Stomach (tissue), 4 donors: ENCODE results near the gene SLC25A42.

Experiments used
- CTCF ChIP-seq, 7 experiments: fragments of 450-650 bp in 4 of 7; fragments of 200-600 bp in 3 of 7; sonication (generic) in 3 of 7; IDR thresholded peaks; one replicate each; pipeline ENCODE4 v1.5.1; 2016 to 2019; ENCODE audit warnings: antibody characterized with exemption in 7 of 7, control low read depth in 2 of 7, mild to moderate bottlenecking in 1 of 7
- EP300 ChIP-seq: sonication (generic); formaldehyde crosslinking; IDR thresholded peaks from one replicate; pipeline ENCODE4 v1.6.1; 2017; ENCODE audit warnings: antibody characterized with exemption
- POLR2A ChIP-seq, 4 donors: fragments of 450-650 bp; IDR thresholded peaks; one replicate each; pipeline ENCODE4 v1.6.1; 2016; ENCODE audit warnings: antibody characterized with exemption in 4 of 4, control low read depth in 2 of 4, mild to moderate bottlenecking in 1 of 4, moderate library complexity in 1 of 4

- TF ChIP-seq EP300 (no peak), POLR2A (IDR thresholded peaks at IDR 0.05) (no peak), CTCF (IDR thresholded peaks at IDR 0.05) (no peak)
Measured at GRCh38 chr19:19111136-19111835, 47.5 kb downstream of the SLC25A42 start.
